Neural crest cell (in vitro differentiated cells): ENCODE data around the gene CDK5RAP2. TPM values are rescaled to one million over a fixed set of nuclear protein-coding genes. Genes with fewer than 3 reads are reported as not detected.

Experiments
- DNase-seq: peaks from one replicate; pipeline ENCODE4 v3.0.0; 2021; ENCODE audit warnings: low read depth, mixed read lengths, low spot score
- H3K27ac Mint-ChIP-seq: one replicate; pipeline ENCODE4 v1.8.0; 2021; ENCODE audit warnings: mild to moderate bottlenecking, mixed read lengths; ENCODE audit not compliant: unreplicated experiment
- H3K27me3 Mint-ChIP-seq: 2 replicates; pipeline ENCODE4 v1.8.0; 2021; ENCODE audit warnings: low read depth, mild to moderate bottlenecking, mixed read lengths
- H3K36me3 Mint-ChIP-seq: 2 replicates; pipeline ENCODE4 v1.8.0; 2021; ENCODE audit warnings: low read depth, mild to moderate bottlenecking, mixed read lengths
- H3K4me1 Mint-ChIP-seq: 2 replicates; pipeline ENCODE4 v1.8.0; 2021; ENCODE audit warnings: mixed read lengths
- H3K4me3 Mint-ChIP-seq: one replicate; pipeline ENCODE4 v1.8.0; 2021; ENCODE audit warnings: mild to moderate bottlenecking, mixed read lengths
- H3K9me3 Mint-ChIP-seq: 2 replicates; pipeline ENCODE4 v1.8.0; 2021; ENCODE audit warnings: mixed read lengths
- CTCF ChIP-seq: fragments of 200-600 bp; sonication (generic); conservative IDR thresholded peaks from 2 replicates; pipeline ENCODE4 v1.5.0; 2021; ENCODE audit warnings: antibody characterized with exemption, mild to moderate bottlenecking
- total RNA-seq: library from RNA; stranded (reverse); gene quantifications from 2 replicates; pipeline ENCODE4 v1.2.1, GENCODE V29; 2021

The CDK5RAP2 gene
- total RNA-seq, 1 donor from 2014 or later = 116 TPM

- H3K27me3 Mint-ChIP-seq = no peaks in the 10 kb centered on the region
- peaks cover 19% of the 10 kb centered on the region for H3K36me3 Mint-ChIP-seq
- no peak for DNase-seq
- no peak overlapping the region for H3K27ac Mint-ChIP-seq
- H3K4me1 Mint-ChIP-seq = peaks cover 16% of the 10 kb centered on the region
- no peak overlapping the region for H3K4me3 Mint-ChIP-seq
- TF ChIP-seq CTCF = no peak
- peaks cover 16% of the 10 kb centered on the region for H3K9me3 Mint-ChIP-seq
Observed at GRCh38 chr9:120375316-120375715, 204.7 kb downstream of the CDK5RAP2 start.

- Mint-ChIP-seq H3K27ac (no peak overlapping the region), H3K4me1 (peaks cover 16% of the 10 kb centered on the region), H3K4me3 (no peak overlapping the region), H3K27me3 (no peaks in the 10 kb centered on the region), H3K36me3 (peaks cover 15% of the 10 kb centered on the region), H3K9me3 (peaks cover 12% of the 10 kb centered on the region)
- no peak for TF ChIP-seq CTCF
- DNase-seq = no peak
Observed at GRCh38 chr9:120374817-120375216, 205.2 kb downstream of the CDK5RAP2 start.

GRCh38 chr9:120374239-120374638 lies 205.7 kb downstream of the CDK5RAP2 start:
- DNase-seq = no peak
- Mint-ChIP-seq H3K27me3 (no peaks in the 10 kb centered on the region), H3K27ac (no peak overlapping the region), H3K9me3 (peaks cover 12% of the 10 kb centered on the region), H3K36me3 (peaks cover 13% of the 10 kb centered on the region), H3K4me3 (no peak overlapping the region), H3K4me1 (peaks cover 16% of the 10 kb centered on the region)
- TF ChIP-seq CTCF = no peak

- Mint-ChIP-seq H3K27me3 (no peaks in the 10 kb centered on the region), H3K36me3 (peaks cover 4% of the 10 kb centered on the region), H3K9me3 (peaks cover 13% of the 10 kb centered on the region), H3K4me3 (no peak overlapping the region), H3K4me1 (peaks cover 2% of the 10 kb centered on the region), H3K27ac (no peak overlapping the region)
- TF ChIP-seq CTCF = no peak
- no peak for DNase-seq
Observed at GRCh38 chr9:120372040-120372439, 207.9 kb downstream of the CDK5RAP2 start.

- Mint-ChIP-seq H3K9me3 (peaks cover 9% of the 10 kb centered on the region), H3K27me3 (no peaks in the 10 kb centered on the region)
Observed at GRCh38 chr9:120369608-120370220, 210.3 kb downstream of the CDK5RAP2 start.

More at GRCh38 chr9:120369608-120370220, 210.3 kb downstream of the CDK5RAP2 start:
- TF ChIP-seq CTCF = no peak
- H3K27ac Mint-ChIP-seq = no peak overlapping the region
- no peak for DNase-seq
- H3K4me1 Mint-ChIP-seq = peaks cover 4% of the 10 kb centered on the region
- H3K36me3 Mint-ChIP-seq = peaks cover 4% of the 10 kb centered on the region
- no peak overlapping the region for H3K4me3 Mint-ChIP-seq
